Stimulated activated CD4-positive, alpha-beta T cell treated with anti-CD3 and anti-CD28 coated beads, Interleukin-2, amount 100 ng/mL, for 48 hours (primary cell): ENCODE results near the gene OSBPL8.
"Not testable (repeated sequence)": the region's sequence is repeated elsewhere in the genome, so short reads cannot be mapped to it uniquely, and the experiment has no call there.

ENCODE experiments used
- DNase-seq, 2 donors: peaks; one replicate each; pipeline ENCODE4 v3.0.0-alpha.2; 2020

The OSBPL8 gene

DNA sequence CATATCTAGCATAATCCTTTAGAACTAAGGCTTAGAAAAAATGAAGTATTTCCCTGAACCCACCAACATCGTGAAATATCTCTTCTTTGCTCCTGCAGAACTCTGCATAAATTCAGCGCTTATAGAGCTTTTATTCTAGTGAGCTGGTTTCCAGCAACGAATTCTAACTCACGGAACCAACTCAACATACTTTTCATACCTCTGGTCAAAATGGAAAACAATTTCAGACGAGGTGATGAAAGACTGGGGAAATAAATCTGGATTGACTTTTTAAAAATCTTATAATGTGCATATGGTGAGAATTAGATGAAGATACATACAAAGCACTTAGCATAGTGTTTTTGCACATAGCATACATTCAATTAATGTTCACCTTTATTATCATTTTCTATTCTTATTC, 148.8 kb downstream of the OSBPL8 start:
- DNase-seq, result no peak

DNA sequence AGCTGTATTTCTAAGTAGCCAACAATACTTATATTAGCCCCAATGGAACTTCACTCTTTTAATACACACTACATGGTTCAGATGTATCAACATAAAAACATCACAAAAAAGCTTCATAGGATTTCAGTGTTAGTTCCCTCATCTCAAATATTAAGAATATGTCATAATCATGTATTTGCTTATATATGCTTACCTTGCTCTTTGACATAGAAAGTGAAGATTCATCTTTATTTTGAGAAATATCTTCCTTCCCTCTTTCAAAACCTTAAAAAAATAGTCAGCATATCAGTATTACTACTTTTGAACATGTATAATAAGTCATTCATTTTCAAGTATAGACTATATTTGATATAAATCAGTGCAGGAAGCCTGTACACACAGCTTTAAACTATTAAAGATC, 149.2 kb downstream of the OSBPL8 start:
- DNase-seq, result no peak

DNA sequence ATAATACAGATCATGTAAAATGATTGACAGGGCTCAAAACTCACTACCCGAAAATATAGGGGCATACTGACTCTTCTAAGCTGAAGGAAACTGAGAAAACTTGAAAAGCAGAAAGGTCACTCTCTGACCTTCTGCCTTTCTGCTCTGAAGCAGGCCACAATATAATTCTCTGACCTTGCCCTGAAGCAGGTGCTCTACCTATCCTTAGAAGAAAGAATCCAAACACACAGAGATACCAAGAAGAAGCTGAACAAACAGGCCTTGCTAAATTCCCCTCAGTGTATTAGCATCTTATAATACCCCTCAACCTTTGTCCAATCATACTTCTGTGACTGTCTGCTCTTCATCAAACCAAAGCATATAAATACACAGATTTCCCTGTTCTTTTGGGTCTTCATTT, 150.5 kb downstream of the OSBPL8 start:
- DNase-seq, result no peak

DNA sequence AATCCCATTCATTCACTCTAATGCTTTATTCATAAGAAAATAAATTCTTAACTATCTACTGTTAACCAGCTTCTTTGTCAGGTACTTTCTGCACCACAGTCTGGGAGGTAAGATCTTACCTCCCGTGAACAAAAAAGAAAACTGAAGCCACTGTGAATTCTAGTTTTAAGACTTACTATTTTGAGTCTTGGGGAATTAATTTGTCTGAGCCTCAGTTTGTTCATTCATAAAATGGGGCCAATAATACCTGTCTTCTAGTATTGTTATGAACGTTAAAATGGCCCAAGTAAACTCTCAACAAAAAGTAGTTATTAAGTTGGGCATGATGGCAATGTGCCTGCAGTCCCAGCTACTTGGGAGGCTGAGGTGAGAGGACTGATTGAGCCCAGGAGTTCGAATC, 151.9 kb downstream of the OSBPL8 start:
- DNase-seq, result no peak

DNA sequence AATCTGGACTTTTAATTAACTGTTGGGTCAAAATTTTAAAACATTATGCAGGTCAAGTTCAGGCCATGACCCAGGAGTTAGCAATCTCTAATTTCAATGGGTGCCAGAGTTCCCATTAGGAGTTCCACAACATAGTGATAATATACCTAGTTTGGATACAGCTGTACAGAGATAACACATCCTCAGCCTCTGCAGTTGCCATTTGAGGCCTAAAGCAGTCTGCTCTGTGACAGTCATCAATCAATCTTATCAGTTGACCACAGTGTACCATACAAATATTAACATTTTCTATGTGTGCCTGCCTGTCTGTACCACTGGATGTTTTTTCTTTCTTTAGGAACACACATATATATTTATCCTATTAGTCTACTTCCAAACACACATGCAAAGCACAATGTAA, 157.3 kb downstream of the OSBPL8 start:
- no peak for DNase-seq

DNA sequence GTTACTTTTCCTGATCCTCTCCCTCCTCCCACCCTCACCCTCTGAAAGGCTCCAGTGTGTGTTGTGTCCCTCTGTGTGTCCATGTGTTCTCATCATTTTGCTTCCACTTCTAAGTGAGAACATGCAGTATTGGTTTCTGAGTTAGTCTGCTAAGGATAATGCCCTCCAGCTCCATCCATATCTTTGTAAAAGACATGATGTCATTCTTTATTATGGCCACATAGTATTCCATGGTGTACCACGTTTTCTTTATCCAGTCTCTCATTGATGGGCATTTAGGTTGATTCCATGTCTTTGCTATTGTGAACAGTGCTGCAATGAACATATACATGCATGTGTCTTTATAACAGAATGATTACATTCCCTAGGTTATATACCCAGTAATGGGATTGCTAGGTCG, 159.4 kb downstream of the OSBPL8 start:
- DNase-seq, result no peak

DNA sequence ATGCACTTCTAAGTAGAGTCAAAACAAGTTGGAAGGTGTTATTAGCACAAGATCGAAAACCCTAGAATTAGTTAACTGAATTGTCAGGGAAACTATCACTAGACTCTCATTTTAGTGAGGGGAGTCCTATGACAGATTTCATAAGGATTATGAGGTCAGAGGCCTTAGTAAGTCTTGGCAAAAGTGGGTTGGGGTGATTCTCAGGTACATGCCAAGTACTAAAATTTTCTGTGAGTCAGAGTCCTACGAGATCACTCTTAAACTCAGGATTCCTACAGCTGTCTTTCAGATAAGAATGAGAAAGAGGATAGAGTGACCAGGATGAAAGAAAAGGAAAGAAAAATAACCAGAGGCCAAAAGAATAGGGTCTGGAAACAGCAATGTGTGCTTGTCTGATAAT, 160.5 kb downstream of the OSBPL8 start:
- no peak for DNase-seq

DNA sequence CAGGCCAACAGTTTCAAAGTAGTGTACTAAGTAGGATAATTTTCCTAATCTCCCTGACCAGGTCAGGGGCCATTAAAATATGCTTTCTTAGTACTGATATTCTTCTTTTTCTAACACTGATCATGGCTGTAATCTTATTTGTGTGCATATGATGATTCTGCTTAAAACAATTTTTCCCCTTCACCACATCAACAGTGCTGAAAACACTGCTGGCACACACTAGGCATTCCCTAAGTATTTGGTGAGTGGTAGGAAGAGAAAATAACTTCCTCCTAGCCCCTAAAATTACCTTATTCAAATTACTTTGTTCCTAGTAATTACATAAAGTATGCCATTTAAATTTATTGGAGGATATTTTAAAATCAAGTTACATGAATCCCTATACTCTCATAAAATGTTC, 161.5 kb downstream of the OSBPL8 start:
- no peak for DNase-seq

DNA sequence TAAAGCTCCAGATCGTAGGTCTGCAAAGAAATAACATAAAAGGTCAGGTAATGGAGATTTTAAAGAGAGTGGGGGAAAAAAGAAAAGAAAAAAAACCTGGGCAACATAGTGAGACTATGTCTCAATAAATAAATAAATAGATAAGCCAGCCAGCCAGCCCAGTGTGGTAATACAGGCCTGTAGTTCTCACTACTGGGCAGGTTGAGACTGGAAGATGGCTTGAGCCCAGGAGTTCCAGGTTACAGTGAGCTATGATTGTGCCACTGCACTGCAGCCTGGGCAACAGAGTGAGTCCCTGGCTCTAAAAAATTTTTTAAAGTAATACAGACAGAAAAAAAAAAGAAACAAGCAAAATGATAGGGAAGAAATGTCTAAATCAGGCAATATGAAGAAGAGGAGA, 168.1 kb downstream of the OSBPL8 start:
- no peak for DNase-seq

DNA sequence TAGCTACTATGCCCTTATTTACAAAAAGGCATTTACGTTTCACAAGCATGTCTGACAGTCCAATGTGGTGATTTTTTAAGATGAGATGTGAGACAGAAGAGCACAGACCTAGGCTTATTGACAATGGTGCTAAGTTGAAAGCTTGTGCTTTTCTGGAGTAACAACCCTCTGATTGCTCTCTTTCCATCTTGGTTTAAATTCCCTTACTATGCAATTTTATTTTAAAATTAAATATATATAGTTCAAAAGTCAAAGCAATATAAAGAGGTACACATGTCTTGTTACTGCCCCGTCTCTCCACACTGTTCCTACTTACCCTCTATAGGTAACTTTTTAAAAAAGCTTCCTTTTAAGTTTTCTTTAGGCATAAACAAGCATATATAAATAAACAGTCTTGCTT, 172.0 kb downstream of the OSBPL8 start:
- DNase-seq, result no peak

DNA sequence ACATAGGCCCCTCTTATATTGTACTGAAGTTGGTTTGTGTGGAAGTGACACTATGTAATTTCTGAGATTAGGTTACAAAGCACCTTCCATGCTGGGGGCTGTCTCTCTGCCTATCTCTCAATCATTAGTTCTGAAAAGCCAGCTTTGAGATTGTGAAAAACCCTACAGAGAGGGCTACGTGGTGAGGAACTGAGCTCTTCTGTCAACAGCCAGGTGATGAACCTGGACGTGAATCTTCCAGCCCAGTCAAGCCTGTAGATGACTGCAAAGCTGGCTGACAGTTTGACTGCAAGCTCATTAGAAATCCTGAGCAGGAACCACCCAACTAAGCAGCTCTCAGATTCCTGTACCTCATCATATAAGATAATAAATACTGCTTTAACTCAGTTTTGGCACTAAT, 175.0 kb downstream of the OSBPL8 start:
- DNase-seq, result no peak

DNA sequence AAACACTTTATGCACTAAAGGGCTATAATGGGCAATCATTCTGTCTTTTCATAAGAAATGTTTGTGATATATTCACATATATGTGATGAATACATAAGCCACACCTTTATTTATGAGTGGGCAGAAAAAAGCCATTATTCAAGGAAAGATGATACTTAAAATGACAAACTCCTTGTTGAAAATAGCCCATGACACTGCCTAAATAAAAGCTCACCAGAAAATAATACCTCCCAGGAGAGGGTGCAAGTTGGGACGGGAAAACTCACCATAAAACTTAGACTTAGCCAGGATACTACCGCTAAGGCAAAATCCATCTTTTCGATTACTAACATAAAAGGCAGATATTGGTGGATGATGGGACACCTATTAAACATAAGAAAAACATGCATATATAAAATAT, 175.6 kb downstream of the OSBPL8 start:
- DNase-seq, result no peak

DNA sequence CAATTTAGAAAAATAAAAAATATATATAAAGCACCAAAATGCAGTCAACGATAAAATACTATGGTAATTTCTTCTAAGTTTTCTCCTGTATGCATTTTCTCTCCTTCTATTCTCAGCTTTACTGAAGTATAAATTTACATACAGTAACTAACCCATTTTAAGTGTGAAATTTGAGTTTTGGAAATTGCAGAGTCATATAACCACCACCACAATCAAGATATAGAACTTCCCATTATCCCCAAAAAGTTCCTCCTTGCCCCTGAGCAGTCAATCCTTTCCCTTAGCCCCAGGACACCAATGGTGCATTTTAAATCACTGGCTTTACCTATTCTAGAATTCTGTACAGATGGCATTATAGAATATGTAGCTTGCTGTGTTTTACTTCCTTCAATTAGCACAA, 180.3 kb downstream of the OSBPL8 start:
- no peak for DNase-seq

DNA sequence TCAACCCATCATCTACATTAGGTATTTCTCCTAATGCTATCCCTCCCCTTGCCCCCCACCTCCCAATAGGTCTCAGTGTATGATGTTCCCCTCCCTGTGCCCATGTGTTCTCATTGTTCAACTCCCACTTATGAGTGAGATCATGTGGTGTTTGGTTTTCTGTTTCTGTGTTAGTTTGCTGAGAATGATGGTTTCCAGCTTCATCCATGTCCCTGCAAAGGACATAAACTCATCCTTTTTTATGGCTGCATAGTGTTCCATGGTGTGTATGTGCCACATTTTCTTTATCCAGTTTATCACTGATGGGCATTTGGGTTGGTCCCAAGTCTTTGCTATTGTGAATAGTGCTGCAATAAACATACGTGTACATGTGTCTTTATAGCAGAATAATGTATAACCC, 182.7 kb downstream of the OSBPL8 start:
- not testable (repeated sequence) for DNase-seq

DNA sequence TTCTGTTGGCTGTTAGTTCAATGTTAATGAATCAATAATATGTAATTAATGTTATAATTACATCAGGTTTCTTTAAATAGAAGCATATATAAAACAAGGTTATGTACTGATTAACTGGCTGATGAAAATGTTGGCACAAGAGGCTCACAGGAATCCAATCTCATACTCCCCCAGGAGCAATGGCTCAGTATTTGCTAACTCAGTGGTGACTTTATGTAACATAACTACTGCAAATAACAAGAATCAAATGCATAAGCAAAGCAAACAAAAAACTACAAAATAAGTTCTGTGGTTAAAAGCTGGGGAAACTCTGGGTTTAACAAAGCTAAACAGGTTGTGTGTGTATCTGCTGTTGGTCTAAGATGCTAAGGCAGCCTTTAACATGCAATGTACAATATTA, 183.6 kb downstream of the OSBPL8 start:
- DNase-seq, result no peak

DNA sequence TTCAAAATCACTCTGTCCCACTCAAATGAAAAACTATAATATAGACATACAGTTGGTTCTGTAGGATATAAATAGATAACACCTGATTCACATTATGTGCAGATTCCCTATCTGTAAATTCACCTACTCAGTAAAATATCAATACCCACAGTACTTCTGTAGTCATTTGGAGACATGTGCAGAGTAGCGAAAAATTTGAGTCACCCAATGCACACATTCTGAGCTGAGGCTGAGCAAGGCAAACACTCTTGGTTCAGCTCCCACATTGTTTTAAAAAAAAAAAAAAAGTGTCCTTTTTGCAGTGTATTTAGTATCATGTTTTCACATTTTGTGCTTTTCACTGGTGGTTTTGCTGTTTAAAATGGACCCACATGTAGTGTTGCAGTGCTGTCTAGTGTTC, 184.1 kb downstream of the OSBPL8 start:
- no peak for DNase-seq

DNA sequence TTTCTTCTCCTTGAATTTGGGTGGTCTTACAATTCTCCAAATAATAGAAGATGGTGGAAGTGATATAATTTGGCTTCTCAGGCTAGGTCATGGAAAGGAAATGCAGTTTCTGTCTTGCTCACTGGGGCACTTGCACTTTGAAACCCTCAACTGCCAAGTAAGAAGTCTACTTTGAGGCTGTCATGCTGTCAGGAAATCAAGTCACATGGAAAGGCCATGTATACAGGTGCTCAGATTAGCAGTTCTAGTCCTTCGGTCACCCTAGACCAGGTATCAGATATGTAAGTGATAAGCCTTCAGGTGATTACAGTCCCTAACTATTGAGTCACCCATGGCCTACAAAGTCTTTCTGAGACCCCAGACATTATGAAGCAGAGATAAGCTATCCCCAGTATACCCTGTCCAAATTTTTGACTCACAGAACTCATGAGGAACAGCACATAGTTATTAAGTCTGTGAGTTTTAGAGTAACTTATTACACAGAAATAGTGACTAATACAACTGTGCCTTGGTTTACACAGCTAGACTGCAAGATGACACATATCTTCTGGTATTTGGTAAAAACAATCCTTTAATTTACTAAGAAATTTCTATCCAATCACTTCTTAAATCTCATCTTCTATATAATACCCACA, 185.1 kb downstream of the OSBPL8 start:
- no peak for DNase-seq

DNA sequence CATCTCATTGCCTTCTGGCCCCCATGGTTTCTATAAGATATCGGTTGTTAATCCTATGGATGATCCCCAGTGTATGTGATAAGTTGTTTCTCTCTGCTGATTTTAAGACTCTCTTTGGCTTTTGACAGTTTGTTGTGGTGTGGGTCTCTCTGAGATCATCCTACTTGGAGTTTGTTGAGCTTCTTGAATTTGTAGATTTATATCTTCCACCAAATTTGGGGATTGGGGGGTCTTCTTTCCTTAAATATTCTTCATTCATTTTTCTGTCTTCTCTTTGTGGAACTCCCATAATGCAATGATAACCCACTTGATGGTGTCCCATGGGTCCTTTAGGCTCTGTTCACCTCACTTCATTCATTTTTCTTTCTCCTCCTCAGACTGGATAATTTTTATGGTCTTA, 191.3 kb downstream of the OSBPL8 start:
- no peak for DNase-seq

DNA sequence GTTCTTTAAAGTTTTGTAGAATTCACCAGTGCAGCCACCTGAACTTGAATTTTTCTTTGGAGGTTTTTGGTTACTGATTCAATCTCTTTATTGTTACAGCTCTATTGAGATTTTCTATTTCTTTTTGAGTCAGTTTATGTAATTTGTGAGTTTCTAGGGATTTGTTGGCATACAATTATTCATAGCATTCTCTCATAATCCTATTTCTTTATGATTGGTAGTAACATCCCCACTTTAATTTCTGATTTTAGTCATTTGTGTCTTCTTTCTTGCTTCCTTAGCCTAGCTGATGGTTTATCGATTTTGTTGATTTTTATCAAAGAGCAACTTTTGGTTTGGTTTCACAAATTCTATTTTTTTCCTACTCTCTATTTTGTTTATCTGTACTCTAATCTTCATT, 193.4 kb downstream of the OSBPL8 start:
- DNase-seq, result no peak

DNA sequence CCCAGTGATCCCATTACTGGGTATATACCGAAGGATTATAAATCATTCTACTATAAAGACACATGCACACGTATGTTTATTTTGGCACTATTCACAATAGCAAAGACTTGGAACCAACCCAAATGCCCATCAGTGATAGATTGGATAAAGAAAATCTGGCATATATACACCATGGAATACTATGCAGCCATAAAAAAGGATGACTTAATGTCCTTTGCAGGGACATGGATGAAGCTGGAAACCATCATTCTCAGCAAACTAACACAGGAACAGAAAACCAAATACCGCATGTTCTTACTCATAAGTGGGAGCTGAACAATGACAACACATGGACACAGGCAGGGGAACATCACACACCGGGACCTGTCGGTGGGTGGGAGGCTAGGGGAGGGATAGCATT, 195.4 kb downstream of the OSBPL8 start:
- not testable (repeated sequence) for DNase-seq

DNA sequence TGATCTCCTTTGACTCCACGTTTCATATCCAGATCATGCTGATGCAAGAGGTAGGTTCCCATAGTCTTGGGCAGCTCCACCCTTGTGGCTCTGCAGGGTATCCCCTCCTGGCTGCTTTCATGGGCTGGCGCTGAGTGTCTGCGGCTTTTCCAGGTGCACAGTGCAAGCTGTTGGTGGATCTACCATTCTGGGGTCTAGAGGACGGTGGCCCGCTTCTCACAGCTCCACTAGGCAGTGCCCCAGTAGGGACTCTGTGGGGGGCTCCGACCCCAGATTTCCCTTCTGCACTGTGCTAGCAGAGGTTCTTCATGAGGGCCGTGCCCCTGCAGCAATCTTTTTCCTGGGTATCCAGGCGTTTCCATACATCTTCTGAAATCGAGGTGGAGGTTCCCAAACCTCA, 199.3 kb downstream of the OSBPL8 start:
- no peak for DNase-seq

DNA sequence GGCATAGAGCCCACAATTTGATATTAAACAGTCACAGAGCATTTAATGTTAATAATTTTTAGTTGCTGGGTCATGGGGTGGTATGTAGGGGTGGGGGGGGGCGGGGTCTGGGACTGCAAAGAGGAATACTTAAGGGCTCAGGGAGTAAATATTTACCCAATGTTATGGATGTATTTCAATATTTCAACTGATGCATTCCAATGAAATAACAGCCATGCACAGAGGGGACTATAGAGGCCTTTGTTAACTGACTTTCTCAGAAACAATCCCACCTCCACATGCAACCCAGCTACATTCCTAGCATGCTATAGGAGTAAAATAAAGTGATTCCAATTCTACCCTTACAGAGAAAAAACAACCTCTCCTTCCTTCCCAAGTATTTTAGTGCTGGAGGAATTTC, 203.5 kb downstream of the OSBPL8 start:
- no peak for DNase-seq

DNA sequence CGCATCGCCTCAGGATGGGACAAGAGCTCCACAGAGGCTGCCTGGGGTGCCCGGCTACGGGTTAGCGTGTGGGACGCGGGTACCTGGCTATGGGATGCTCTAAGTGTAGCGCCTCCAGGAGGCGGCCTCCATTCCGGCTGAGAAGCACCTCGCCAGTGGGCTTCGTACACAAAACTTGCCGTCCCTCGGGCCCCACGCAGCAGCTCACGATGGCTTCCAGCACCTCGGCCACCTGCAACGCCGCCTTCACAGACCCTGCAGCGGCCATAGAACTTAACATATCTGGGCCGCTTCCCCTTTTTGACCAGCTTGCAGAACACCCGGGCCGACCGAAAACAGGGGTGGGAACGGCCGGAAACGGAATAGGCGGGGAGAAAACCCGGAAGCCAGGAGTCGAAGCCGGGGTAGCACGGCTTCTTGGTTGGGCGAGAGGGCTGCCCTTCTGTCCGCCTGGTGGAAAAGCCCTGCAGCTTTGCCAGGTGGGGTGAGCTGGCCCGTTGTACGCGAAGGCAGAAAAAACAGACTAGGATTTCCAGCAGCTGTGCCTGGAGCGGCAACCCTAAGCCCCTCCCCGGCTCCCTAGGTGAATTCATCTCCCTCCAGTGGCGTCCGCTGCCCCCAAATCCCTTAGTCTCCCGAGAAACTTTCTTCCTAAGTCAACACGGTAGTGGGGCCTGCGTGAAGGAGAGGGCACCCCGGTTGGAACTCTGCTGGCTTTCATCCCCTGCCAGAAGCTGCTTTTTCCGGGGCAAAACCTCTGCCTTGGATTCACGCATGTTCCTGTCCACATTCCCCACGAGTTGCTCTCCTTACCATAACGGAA, 211.3 kb downstream of the OSBPL8 start, which contains the start of gene BBS10:
Gene BBS10, minus strand, starts transcription at position 337 of the 823 bp plus-strand sequence. Its CDS starts 57 bp downstream, at position 280.
- DNase-seq, result peak; percentile 74 to 81

DNA sequence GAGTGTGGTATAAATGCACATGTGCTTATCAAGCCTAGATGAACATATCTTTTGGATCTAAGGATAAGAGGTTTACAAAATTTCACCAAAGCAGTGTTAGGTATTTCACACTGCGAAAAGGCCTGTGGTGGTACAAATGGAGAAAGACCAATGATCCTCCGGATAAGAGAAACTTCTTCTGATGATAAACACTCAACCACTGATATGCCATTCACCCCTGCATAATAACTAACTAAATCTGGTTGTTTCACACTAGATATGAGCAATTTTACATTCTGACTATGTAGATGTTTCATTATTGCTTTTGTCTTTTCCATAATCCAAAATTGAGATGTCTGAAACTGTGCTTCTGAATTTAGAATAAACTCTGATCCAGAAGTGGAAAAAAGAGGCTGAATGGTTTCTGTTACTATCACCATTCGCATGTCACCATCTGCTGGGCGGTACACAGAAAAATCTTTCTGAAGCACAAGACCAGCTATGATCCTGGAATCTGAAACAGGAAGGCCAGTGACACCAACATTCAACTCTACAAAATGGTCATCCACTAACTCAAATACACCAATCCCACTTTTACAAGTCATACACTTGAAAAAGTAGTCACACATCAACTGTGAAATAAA, 212.7 kb downstream of the OSBPL8 start:
- DNase-seq, result peak in 1 of 2 donors; percentile 23
